ENCODE data around the gene TIE1.

DNA sequence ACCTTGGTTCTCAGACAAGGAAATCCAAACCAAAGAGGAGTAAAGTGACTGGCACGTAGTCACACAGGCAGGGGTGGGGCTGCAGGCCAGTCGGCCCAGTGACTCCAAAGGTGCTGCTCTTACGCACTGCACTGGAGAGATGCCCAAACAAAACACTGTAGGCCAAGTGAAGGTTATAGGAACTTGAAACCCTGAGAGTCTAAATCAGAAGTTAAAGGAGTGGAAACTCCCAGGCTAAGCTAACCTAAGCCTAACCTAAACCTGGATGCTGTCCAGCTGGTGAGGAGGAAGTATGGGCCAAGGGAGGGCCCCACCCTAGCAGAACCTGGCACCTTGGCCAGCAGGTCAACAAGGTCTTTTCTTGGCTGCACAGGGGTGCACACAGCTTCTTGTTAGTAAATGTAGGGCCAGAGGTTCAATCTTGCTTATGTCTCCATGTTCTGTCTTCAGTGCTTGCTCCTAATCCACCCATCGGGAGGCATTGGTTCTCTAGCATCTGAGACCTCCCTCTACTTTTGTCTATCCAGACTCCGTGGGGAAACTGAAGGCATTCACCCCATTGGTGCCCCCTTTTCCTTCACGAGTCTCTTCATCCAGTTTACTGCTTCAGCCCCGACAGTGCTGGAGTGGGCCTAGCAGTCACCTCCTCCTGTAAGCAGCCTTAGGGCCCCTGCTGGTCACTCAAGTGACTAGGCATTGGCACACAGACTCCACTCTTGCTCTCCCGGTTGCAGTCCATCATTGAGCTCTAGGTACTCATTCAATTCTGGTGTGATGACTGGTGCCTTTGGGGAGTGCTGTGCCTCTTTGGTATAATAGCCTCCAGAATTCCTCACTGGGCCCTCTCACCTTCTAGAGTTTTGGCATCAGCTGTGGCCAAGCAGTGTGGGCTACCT, 43.9 kb upstream of the TIE1 start:
- TF ChIP-seq POLR2A (IDR thresholded peaks at IDR 0.05): peak in 1 of 2 donors; percentile 33
- TF ChIP-seq, protein P1, sequence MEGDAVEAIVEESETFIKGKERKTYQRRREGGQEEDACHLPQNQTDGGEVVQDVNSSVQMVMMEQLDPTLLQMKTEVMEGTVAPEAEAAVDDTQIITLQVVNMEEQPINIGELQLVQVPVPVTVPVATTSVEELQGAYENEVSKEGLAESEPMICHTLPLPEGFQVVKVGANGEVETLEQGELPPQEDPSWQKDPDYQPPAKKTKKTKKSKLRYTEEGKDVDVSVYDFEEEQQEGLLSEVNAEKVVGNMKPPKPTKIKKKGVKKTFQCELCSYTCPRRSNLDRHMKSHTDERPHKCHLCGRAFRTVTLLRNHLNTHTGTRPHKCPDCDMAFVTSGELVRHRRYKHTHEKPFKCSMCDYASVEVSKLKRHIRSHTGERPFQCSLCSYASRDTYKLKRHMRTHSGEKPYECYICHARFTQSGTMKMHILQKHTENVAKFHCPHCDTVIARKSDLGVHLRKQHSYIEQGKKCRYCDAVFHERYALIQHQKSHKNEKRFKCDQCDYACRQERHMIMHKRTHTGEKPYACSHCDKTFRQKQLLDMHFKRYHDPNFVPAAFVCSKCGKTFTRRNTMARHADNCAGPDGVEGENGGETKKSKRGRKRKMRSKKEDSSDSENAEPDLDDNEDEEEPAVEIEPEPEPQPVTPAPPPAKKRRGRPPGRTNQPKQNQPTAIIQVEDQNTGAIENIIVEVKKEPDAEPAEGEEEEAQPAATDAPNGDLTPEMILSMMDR (IDR thresholded peaks at IDR 0.05): no peak
